ENCODE results near the gene CDH22.

The CDH22 gene

GRCh38 chr20:46206992-46207549, 101.2 kb downstream of the CDH22 start:
- Mint-ChIP-seq H3K27ac (no peak overlapping the region), H3K4me1 (peaks cover 26% of the 10 kb centered on the region), H3K9me3 (no peaks in the 10 kb centered on the region), H3K36me3 (ENCODE audit: low read depth) (no peaks in the 10 kb centered on the region), H3K4me3 (no peak overlapping the region), H3K27me3 (ENCODE audit: low read depth) (peaks cover 65% of the 10 kb centered on the region)
- no peak for TF ChIP-seq CTCF (IDR thresholded peaks at IDR 0.05; ENCODE audit: unreplicated experiment in 3 of 3)

- H3K9me3 Mint-ChIP-seq = no peaks in the 10 kb centered on the region
- H3K4me3 Mint-ChIP-seq = peak overlapping the region in 1 of 3 experiments; percentile 12
- no peak overlapping the region for H3K27ac Mint-ChIP-seq
- H3K4me1 Mint-ChIP-seq = peaks cover 30% of the 10 kb centered on the region
- TF ChIP-seq CTCF (IDR thresholded peaks at IDR 0.05; ENCODE audit: unreplicated experiment in 3 of 3) = no peak
- H3K27me3 Mint-ChIP-seq (ENCODE audit: low read depth) = peaks cover 69% of the 10 kb centered on the region
- H3K36me3 Mint-ChIP-seq (ENCODE audit: low read depth) = no peaks in the 10 kb centered on the region
Observed at GRCh38 chr20:46206025-46206424, 102.3 kb downstream of the CDH22 start.

DNA sequence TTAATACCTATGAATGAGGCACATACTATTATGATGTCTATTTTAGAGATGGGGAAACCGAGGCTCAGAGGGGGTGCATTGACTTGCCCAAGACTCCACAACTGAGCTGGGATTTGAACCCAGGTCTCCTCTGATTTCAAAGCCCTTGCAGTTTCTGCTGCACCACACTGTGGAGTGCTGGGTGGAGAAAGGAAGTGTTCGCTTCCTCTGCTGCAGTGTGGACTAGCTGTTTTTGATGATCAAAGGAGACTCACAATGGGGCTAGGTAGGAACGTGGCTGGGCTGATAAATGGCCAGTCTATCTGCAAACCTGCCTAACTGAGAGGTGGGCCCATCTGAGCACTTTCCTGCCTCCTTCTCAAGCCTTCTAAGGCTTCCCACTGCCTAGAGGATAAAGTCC, 102.9 kb downstream of the CDH22 start:
- no peak overlapping the region for H3K4me3 Mint-ChIP-seq
- peaks cover 30% of the 10 kb centered on the region for H3K4me1 Mint-ChIP-seq
- H3K9me3 Mint-ChIP-seq = no peaks in the 10 kb centered on the region
- no peak for TF ChIP-seq CTCF (IDR thresholded peaks at IDR 0.05; ENCODE audit: unreplicated experiment in 3 of 3)
- no peaks in the 10 kb centered on the region for H3K36me3 Mint-ChIP-seq (ENCODE audit: low read depth)
- peaks cover 69% of the 10 kb centered on the region for H3K27me3 Mint-ChIP-seq (ENCODE audit: low read depth)
- no peak overlapping the region for H3K27ac Mint-ChIP-seq

GRCh38 chr20:46204594-46205186, 103.6 kb downstream of the CDH22 start:
- H3K36me3 Mint-ChIP-seq (ENCODE audit: low read depth) = no peaks in the 10 kb centered on the region
- H3K27me3 Mint-ChIP-seq (ENCODE audit: low read depth) = peaks cover 72% of the 10 kb centered on the region
- H3K27ac Mint-ChIP-seq = no peak overlapping the region
- peaks cover 30% of the 10 kb centered on the region for H3K4me1 Mint-ChIP-seq
- H3K9me3 Mint-ChIP-seq = no peaks in the 10 kb centered on the region
- no peak overlapping the region for H3K4me3 Mint-ChIP-seq
- TF ChIP-seq CTCF (IDR thresholded peaks at IDR 0.05; ENCODE audit: unreplicated experiment in 3 of 3) = no peak

GRCh38 chr20:46203510-46203837, 104.8 kb downstream of the CDH22 start:
- Mint-ChIP-seq H3K9me3 (no peaks in the 10 kb centered on the region), H3K27ac (peak overlapping the region in 2 of 3 experiments; percentile 10 to 12), H3K36me3 (ENCODE audit: low read depth) (no peaks in the 10 kb centered on the region), H3K27me3 (ENCODE audit: low read depth) (peaks cover 74% of the 10 kb centered on the region), H3K4me1 (peaks cover 36% of the 10 kb centered on the region), H3K4me3 (peak overlapping the region in 1 of 3 experiments; percentile 36)
- no peak for TF ChIP-seq CTCF (IDR thresholded peaks at IDR 0.05; ENCODE audit: unreplicated experiment in 3 of 3)

Measured in nephron (organoid).